GM12878 (cell line): ENCODE results near the gene IREB2. TPM values are rescaled to one million over a fixed set of nuclear protein-coding genes. Genes with fewer than 3 reads are reported as not detected.

ENCODE experiments used
- BHLHE40 ChIP-seq, 2 experiments: fragments of 450-650 bp in 1 of 2; IDR thresholded peaks; 2 replicates each; pipeline ENCODE4 v1.6.1; 2011 to 2017; ENCODE audit warnings: low read depth in 2 of 2, borderline replicate concordance in 1 of 2, improper control_type of control experiment in 1 of 2, low read length in 1 of 2, mild to moderate bottlenecking in 1 of 2
- CBX5 ChIP-seq: sonication (generic); IDR thresholded peaks from 2 replicates; pipeline ENCODE4 v1.6.1; 2016; ENCODE audit warnings: low read depth, moderate library complexity, mild to moderate bottlenecking, inconsistent platforms
- CHD1 ChIP-seq: IDR thresholded peaks from 2 replicates; pipeline ENCODE4 v1.6.1; 2012; ENCODE audit warnings: low read depth, low read length, improper control_type of control experiment
- EZH2 ChIP-seq: IDR thresholded peaks from 2 replicates; pipeline ENCODE4 v1.6.1; 2012; ENCODE audit warnings: low read depth, mild to moderate bottlenecking, control low read depth, inconsistent platforms, low read length, borderline replicate concordance; ENCODE audit not compliant: control insufficient read depth
- GABPA ChIP-seq: IDR thresholded peaks from 2 replicates; pipeline ENCODE4 v1.6.1; 2014; ENCODE audit warnings: antibody characterized with exemption, low read depth, mild to moderate bottlenecking, inconsistent platforms
- HSF1 ChIP-seq: fragments of 150-350 bp; IDR thresholded peaks from 2 replicates; pipeline ENCODE4 v1.6.1; 2014; ENCODE audit warnings: mild to moderate bottlenecking, low read depth, low read length
- KLF5 ChIP-seq: fragments of 450-650 bp; IDR thresholded peaks from 2 replicates; pipeline ENCODE4 v1.6.1; 2014; ENCODE audit warnings: mild to moderate bottlenecking; ENCODE audit not compliant: partially characterized antibody
- LARP7 ChIP-seq: fragments of 450-650 bp; IDR thresholded peaks from 2 replicates; pipeline ENCODE4 v1.6.1; 2017; ENCODE audit warnings: mild to moderate bottlenecking
- NFIC ChIP-seq: IDR thresholded peaks from 2 replicates; pipeline ENCODE4 v1.6.1; 2012; ENCODE audit warnings: low read depth, mild to moderate bottlenecking, inconsistent platforms, low read length, moderate library complexity
- USF2 ChIP-seq: IDR thresholded peaks from 2 replicates; pipeline ENCODE4 v1.6.1; 2011; ENCODE audit warnings: low read depth, low read length, improper control_type of control experiment, borderline replicate concordance
- ZBTB40 ChIP-seq: fragments of 450-650 bp; IDR thresholded peaks from 2 replicates; pipeline ENCODE4 v1.6.1; 2016; ENCODE audit warnings: mild to moderate bottlenecking, moderate library complexity, borderline replicate concordance
- ZNF384 ChIP-seq: IDR thresholded peaks from 2 replicates; pipeline ENCODE4 v1.6.1; 2012; ENCODE audit warnings: low read depth, mild to moderate bottlenecking, low read length, improper control_type of control experiment, borderline replicate concordance
- polyA plus RNA-seq, 11 experiments: library from polyadenylated mRNA; depleted of rRNA in 4 of 11; unstranded in 6 of 11; stranded (reverse) in 5 of 11; fragments of >200 nt; fragmentation: Nextera tagmentation in 4 of 11; fragmentation: Illumina TruSeq in 1 of 11; extraction: Ambion mirVana in 4 of 11; extraction: Trizol in 1 of 11; gene quantifications; 1 replicate in 1 of 11; 2 replicates in 10 of 11; pipeline versions ENCODE4 v1.2.1 to v1.2.3, GENCODE V29; 2011 to 2016; ENCODE audit warnings: inconsistent platforms in 2 of 11, missing spikeins in 2 of 11, low read depth in 1 of 11
- total RNA-seq, 4 experiments: library from RNA; depleted of rRNA in 3 of 4; stranded (reverse); fragments of >200 nt in 3 of 4; fragmentation: Illumina TruSeq in 1 of 4; extraction: Trizol in 1 of 4; gene quantifications; 2 replicates each; pipeline versions ENCODE4 v1.2.1 to v1.2.3, GENCODE V29; 2013 to 2021

The IREB2 gene
- total and polyA plus RNA-seq, 10 of the 15 experiments (the other 5 are each of a cell fraction or from before 2014, with no cell fraction given): 13.0 to 52.4 (median 24.4) TPM

GRCh38 chr15:78424673-78425072 is 13.3 kb upstream of the IREB2 start (continued):
- TF ChIP-seq ZBTB40: no peak
- TF ChIP-seq GABPA: no peak
- no peak for TF ChIP-seq BHLHE40 (IDR thresholded peaks at IDR 0.05; ENCODE audit: borderline replicate concordance in 1 of 2, low read depth in 2 of 2, low read length in 1 of 2)
- TF ChIP-seq USF2: no peak
- TF ChIP-seq LARP7: no peak
- TF ChIP-seq EZH2: no peak
- no peak for TF ChIP-seq NFIC
- TF ChIP-seq KLF5: no peak
- TF ChIP-seq ZNF384: no peak
- TF ChIP-seq CBX5: no peak
- TF ChIP-seq HSF1: no peak
- no peak for TF ChIP-seq CHD1
